CD1c-positive myeloid dendritic cell (primary cell): ENCODE measurements around the gene SNX27.
"Not testable (repeated sequence)": the region's sequence is repeated elsewhere in the genome, so short reads cannot be mapped to it uniquely, and the experiment has no call there.

Source experiments
- DNase-seq: peaks from one replicate; pipeline ENCODE4 v3.0.0-alpha.2; 2016; ENCODE audit errors: extremely low spot score

Gene SNX27

GRCh38 chr1:151721788-151722510, 110.1 kb downstream of the SNX27 start:
- DNase-seq: no peak

DNA sequence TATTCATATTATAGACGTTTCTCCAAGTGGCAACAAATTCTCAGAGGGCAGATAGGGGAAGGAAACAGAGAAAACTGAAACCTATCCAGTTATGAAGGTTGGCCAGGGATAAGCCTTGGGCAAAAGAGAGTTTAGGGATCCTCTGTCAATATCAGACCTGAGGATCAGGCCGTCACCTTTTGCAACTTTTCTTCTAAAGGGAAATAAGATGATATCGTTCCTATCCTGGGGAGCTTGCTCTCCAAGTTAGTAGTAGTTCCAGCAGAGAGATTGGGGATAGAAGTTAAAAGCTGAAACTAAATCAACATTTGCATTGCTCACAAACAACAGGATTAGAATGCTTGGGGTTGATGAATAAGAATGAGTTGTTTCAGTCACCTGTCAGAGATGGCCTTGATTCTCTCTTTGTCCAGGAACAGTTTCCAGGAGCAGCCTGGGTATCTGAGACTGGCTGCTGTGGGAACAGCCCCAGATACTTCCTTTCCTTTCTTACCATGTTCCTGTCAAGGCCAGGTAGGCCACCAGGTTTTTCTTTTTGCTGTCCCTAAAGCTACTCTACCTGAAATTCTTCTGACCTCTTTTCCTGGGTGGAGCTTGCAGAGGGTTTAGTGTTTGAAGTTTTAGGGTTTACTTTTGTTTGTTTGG, 112.0 kb downstream of the SNX27 start:
- no peak for DNase-seq

- no peak for DNase-seq
Measured at GRCh38 chr1:151728151-151729054, 116.6 kb downstream of the SNX27 start.

DNA sequence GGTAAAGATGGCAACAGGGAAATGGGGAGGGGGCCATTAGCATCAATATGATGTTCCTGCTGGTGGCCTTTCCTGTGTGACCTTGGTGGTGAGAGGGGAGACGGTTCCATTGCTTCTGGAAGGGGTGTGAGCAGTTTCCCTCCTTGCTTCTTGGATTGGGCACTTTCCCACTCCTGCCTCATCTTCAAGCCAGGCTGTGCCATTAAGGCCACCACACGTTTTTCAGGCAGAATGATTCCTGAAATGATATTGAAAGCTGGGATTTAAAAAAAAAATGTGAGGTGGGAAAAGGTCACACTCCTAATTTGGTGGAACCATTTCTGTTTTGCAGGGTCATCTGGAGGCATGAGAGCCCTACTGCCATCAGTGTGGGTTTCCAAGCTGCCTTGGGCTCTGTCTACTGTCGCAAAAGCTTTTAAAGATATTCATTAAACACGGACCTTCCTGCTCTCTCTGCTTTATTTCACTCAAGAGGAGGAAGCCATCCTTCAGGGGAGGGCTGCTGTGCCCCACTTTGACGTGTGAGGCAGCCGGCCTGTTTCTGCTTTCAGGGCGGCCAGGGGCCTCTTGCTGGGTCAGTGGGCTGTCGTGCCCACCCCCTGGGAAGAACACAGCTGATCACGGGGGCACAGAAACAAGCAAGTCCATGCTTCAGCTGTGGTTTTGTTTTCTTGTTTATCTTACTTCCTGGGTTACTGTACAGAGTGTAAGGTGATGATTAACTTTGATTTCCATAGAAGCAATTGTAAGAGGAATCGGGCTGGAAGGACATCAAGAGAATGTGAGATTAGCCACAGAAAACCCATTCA, 117.5 kb downstream of the SNX27 start:
- no peak for DNase-seq

GRCh38 chr1:151729966-151730291, 118.1 kb downstream of the SNX27 start:
- DNase-seq: no peak

DNA sequence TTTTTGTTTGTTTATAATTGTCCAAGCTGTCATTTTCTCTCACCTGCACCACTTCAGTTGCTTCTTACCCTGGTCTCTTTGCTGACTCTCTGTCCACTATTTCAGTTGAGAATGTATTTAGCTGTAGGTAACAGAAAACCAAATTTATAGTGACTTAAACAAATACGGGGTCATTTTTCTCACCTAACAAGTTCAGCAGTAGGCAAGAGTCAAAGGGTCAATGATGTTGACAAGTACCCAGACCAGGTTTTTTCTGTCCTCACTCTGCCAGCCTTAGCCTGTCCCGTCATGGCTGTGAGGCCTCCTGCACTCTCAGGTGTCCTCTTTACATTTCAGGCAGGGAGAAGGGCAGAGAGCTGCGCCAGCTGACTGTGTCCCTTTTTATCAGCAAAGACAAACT, 121.3 kb downstream of the SNX27 start:
- no peak for DNase-seq

GRCh38 chr1:151733995-151734394, 122.1 kb downstream of the SNX27 start:
- DNase-seq: not testable (repeated sequence)

DNA sequence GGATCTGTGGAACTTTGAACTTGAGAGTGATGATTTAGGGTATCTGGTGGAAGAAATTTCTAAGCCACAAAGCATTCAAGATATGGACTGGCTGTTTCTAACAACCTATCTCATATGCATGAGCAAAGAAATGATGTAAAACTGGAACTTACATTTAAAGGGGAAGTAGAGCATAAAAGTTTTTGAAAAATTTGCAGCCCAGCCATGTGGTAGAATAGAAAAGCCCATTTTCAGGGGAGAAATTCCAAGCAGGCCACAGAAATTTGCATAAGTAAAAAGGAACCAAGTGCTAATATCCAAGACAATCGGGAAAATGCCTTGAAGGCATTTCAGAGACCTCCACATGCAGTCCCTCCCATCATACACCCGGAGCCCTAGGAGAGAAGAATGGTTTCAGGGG, 125.2 kb downstream of the SNX27 start:
- DNase-seq: no peak

DNA sequence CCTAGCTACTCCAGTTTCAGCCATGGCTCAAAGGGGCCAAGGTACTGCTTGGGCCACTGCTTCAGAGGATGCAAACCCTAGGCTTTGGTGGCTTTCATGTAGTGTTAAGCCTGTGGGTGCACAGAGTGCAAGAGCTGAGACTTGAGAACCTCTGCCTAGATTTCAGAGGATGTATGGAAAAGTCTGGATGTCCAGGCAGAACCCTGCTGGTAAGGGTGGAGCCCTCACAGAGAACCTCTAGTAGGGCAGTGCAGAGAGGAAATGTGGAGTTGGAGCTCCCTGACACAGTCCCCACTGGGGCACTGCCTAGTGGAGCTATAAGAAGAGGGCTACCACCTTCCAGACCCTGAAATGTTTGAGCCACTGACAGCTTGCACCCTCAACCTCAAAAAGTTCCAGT, 125.6 kb downstream of the SNX27 start:
- DNase-seq: no peak

GRCh38 chr1:151739590-151740355, 127.9 kb downstream of the SNX27 start:
- no peak for DNase-seq

DNA sequence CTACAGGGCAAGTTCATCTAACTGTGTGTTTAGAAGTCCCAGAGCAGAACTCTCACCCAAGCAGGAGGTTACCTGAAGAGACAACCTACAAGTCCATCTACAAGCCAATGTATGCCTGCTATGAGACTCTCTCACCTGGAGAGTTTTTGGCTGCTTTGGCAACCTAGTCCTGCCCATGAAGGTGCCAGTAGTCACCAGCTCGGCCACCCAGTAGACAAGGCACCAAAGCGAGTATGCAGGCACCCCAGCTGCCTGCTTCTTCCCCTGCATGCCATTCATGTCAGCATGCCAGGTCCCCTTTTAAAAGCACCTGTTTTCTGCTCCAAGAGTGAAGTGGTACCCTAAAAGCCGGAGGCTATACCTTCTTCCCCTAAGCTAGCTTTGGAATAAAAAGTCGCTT, 129.7 kb downstream of the SNX27 start:
- DNase-seq: no peak
